NCI-H446 treated with DMSO at 0.1 percent for 48 hours (cell line): ENCODE results near the gene RPAP2.
"Not testable (repeated sequence)": the region's sequence is repeated elsewhere in the genome, so short reads cannot be mapped to it uniquely, and the experiment has no call there.

Source experiments
- DNase-seq: peaks from one replicate; lab custom pipeline; 2025; lab: John Stamatoyannopoulos, UW

Gene RPAP2

GRCh38 chr1:92323473-92324453 is 24.9 kb downstream of the RPAP2 start:
- DNase-seq = no peak

- DNase-seq = no peak
These were observed 25.9 kb downstream of the RPAP2 start for GRCh38 chr1:92324784-92325183.

GRCh38 chr1:92326681-92327080 is 27.8 kb downstream of the RPAP2 start:
- DNase-seq = no peak

DNA sequence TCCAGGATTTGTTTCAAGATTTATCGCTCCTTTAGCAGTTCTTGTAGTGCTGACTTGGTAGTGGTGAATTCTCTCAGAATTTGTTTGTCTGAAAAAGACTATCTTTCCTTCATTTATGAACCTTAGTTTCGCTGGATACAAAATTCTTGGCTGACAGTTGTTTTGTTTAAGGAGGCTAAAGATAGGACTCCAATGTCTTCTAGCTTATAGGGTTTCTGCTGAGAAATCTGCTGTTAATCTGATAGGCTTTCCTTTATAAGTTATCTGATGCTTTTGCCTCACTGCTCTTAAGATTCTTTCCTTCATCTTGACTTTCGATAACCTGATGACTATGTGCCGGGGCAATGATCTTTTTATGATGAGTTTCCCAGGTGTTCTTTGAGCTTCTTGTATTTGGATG is 28.9 kb downstream of the RPAP2 start:
- DNase-seq = no peak

DNA sequence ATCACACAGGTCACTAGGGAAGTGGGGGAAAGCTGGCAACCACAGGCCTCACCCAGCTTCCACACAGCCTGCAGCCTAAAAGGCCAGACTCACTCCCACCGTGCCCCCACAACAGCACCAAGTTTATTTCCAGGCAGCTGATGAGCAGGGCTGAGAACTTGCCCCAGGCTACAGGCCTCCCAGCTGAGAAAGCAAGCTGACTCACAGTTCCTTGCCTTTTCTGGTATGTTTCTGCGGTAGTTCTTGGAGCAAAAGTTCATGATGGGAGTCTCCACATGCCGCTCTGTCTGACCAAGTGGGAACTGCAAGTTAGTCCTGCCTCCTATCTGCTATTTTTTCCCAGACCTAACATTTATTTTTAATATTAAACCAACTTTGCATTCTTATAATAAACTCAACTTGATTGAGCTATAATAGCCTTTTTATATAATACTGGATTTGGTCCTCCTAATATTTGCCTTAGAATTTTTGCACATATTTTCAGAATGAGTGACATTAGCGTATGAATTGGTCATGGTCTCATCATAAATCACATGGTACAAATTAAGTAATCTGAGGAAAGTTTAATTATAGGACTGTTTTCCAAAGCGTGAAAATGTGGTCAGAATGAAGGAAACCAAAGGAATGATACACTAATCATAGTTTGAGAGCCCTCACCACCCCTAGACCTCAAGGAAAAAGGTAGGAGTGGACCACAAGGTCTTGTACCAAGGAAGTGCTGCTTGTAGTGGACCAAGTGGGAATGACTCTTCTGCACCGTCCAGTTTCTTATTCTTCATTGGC is 30.7 kb downstream of the RPAP2 start:
- no peak for DNase-seq

- no peak for DNase-seq
These were observed 34.8 kb downstream of the RPAP2 start for GRCh38 chr1:92333668-92334067.

- no peak for DNase-seq
These were observed 41.3 kb downstream of the RPAP2 start for GRCh38 chr1:92340154-92340553.

DNA sequence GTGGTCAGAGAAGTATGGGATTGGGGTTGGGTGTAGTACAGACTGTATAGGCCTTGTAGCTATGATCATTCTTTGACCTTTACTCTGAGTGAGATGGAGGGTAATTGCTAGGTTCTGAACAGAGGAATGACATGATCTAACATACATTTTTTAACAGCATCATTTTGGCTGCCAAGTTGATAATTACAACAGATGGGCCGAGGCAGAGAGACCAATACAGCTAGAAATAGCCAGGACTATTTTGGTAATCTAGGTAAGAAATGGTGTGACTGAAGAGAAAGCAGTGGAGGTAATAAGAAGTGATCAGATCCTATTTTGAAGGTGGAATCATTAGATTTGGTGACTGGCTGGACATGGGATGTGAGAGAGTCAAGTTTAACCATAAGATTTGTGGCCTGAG is 43.5 kb downstream of the RPAP2 start:
- no peak for DNase-seq

DNA sequence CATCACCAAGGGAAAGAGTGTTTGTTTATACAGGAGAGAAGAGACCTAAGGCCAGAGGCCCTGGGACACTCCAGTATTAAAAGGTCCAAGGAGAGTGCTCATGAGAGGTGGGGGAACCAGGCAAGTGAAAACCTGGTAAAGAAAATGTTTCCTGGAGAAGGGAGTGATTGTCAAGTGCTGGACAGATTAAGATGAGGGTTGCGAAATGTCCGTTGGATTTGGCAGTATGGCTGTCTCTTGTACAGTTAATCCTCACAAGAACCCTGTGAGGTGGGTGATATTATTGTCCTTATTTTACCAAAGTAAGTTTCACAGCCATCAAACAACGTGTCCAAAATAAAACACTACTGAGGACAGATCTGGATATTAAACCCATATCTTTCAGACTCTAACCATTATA is 44.2 kb downstream of the RPAP2 start:
- no peak for DNase-seq

- no peak for DNase-seq
These were observed 48.2 kb downstream of the RPAP2 start for GRCh38 chr1:92346866-92347640.

DNA sequence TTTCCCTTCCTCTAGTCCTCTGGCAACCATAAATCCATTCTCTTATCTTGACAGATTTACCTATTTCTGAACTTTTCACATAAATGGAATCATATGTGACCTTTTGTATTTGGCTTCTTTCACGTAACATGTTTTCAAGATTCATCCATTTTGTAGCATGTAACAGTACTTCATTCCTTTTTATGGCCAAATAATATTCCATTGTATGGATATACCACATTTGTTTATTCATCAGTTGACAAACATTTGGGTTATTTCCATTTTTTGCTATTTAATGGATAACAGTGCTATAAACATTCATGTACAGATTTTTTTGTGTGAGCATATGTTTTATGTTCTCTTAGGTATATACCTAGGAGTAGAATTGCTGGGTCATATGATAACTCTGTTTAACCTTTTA is 54.0 kb downstream of the RPAP2 start:
- no peak for DNase-seq

- DNase-seq = no peak
These were observed 55.4 kb downstream of the RPAP2 start for GRCh38 chr1:92354259-92354658.

- no peak for DNase-seq
These were observed 58.1 kb downstream of the RPAP2 start for GRCh38 chr1:92356956-92357355.

- DNase-seq = not testable (repeated sequence)
These were observed 60.5 kb downstream of the RPAP2 start for GRCh38 chr1:92359382-92359781.

- no peak for DNase-seq
These were observed 61.1 kb downstream of the RPAP2 start for GRCh38 chr1:92359986-92360385.

GRCh38 chr1:92362970-92363369 is 64.1 kb downstream of the RPAP2 start:
- DNase-seq = no peak

DNA sequence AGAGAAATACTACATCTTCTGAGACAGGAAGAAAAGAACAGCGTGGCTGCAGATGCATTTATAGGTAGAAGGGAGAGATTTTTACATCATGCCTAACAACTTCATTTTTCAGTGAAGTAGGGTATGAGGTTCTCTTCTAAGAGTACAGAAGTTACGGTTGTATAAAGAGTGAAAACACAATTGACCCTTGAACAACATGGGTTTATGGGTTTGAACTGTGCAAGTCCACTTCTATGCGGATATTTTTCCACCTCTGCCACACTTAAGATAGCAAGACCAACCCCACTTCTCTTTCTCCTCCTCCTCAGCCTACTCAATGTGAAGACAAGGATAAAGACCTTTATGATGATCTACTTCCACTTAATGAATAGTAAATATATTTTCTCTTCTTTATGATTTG is 64.5 kb downstream of the RPAP2 start:
- no peak for DNase-seq

DNA sequence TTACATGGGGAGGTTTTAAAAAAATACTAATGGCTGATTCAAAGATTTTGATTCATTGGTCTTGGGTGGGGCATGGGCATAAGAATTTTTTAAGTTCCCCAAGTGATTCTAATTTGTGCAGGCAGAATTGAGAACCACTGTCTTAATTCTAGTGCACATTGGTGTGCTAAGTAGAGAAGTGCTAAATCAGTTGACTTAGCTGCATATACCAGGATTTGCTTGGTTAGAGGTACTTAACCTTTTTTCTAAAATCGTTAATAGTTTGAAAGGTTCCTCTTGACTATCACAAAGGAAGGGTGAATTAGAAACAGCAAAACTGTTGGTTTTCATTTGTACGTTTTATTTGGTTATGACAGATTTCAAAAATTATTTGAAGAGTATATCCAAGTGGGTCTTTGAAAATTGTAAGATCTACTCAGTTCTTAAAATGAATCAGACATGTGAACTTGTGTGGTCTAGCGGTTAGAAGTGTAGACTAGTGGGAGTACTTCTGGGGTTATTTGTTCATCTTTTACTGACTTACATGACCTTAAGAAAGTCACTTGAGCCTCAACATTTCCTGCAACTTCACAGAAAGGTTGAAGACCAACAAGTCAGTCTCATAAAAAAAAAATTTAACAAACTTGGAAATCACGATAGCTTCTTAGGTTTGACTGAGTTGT is 66.7 kb downstream of the RPAP2 start:
- DNase-seq = no peak

- DNase-seq = no peak
These were observed 67.2 kb downstream of the RPAP2 start for GRCh38 chr1:92366040-92366395.

DNA sequence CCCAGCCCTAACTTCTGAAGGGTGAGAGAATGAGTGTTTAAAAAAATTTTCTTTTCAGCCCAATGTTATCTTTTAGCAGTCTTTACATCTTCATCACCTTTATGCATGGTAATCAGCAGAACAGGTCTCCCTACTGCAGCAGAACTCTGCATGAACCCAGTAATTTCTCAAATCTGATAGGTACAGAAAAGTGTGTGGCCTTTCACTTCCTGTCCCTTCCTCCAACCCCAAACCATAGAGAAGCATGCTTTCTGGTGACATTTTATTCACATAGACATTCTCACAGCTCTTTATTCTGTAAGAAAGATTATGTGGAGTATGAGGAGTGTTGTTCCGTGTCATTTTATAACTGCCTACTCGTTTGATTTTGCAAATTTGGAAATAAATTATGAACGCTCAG is 68.6 kb downstream of the RPAP2 start:
- DNase-seq = no peak

DNA sequence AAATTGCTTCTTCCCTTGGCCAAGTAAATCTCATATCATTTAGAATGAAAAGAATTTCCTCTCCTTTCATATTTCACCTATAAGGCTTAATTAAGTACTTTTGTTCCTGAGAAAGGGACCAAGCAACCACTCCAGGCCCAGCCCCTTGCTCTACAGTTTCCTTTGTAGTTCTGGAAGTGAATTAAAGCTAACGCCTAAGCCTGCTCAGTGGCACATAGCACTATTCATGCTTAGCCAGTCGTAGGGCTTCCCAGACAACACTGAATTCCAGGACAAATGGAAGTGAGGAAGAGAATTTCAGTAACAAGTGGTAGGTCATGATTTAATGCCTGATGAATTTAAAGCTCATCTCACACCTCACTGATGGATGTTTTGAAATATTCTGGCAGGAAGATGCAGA is 73.3 kb downstream of the RPAP2 start:
- DNase-seq = no peak

DNA sequence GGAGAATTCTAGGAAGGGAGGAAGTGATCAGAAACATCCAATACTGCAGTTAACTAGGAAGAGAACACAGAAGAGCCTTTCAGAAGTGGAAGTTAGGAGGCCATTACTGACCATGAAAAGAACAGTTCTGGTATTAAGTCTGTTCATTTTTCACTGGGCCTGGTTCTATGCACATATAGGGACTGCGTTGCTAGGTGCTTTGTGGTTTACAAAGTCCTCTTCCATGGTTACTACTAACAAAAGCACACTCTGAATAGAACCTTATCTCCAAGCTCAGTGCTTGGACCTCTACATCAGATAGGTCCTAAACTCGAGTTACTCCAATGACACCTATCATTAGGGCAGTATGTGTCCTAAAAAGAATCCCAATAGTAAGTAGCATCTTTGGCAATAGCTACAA is 75.4 kb downstream of the RPAP2 start:
- DNase-seq = no peak
